Dermis blood vessel endothelial cell (primary cell): ENCODE results near the gene HSPH1. TPM values are rescaled to one million over a fixed set of nuclear protein-coding genes. Genes with fewer than 3 reads are reported as not detected.
"Not testable (repeated sequence)": the region's sequence is repeated elsewhere in the genome, so short reads cannot be mapped to it uniquely, and the experiment has no call there.

Experiments
- DNase-seq: peaks from one replicate; pipeline ENCODE4 v3.0.0; 2010
- total RNA-seq: library from RNA; depleted of rRNA; stranded (reverse); fragments of >200 nt; gene quantifications from 2 replicates; pipeline ENCODE4 v1.2.3, GENCODE V29; 2014

Gene HSPH1
- total RNA-seq, 1 donor from 2014 or later: 59.4 TPM

DNA sequence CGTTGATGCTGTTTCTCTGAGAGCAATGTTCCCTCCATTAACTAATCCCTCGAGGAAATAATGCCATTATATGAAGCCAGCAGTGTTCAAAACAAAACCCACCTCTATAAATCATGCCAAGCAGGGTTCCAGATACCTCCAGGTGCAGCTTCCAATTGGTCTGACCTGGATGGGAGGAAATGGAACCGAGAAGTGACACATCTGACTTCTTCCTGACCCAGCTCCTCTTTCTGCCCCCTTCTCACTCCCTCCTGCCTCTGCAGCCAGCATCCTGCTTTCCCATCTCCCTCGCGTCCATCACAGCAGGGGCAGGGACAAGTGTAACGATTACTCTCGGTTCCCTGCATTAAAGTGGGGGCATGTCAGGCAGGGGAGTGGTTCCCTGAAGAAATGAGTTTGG is 37.5 kb downstream of the HSPH1 start:
- DNase-seq: no peak

DNA sequence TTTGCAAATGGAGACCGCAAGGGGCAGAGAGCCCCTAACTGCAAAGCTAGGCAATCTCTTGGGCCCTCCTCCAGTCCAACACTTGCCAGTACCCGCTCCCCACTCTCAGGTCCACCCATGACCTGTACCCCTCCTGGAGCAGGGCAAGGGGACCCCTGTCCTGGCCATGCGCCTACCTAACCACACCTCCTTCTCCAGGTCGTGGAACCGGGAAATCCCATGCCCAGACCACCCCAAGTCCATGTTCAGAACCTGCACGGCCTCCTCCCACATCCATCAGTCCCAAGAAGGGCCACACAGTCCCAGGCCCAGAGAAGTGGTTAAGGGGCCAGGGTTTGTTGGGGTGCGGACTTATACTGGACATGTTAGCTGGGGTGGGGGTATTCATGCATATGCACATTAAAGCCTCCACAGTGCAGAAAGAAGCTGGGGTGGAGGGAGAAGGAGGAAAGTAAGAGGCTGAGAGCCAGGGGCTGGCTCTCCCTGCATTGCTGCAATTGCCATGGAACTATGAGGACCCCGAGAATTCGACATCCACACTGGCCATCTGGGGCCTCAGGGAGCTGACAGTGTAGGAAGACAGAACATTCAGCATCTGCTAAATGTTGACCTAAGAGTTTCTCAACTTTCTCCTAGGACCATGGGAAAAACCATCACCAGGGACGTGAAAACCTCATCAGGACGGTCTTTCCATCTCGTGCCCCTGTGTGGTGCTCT is 39.0 kb downstream of the HSPH1 start:
- no peak for DNase-seq

DNA sequence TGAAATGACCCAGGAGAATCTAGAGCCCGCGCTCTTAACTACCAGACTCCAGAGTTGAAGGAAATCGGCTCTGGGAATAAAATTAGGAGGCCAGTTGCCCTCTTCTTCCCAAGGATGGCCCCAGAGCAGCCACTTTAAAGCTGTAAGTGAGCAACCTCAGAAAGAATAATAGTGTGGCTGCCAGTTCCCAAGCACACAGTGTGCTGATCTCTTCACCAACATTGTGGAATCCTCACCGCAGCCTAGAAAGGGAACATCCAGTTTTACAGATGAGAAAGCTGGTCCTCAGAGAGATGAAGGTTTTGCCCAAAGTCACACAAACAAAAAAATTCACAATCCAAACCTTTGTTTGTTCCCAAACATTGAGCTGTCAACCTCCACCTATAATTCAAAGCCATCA is 39.6 kb downstream of the HSPH1 start:
- no peak for DNase-seq

DNA sequence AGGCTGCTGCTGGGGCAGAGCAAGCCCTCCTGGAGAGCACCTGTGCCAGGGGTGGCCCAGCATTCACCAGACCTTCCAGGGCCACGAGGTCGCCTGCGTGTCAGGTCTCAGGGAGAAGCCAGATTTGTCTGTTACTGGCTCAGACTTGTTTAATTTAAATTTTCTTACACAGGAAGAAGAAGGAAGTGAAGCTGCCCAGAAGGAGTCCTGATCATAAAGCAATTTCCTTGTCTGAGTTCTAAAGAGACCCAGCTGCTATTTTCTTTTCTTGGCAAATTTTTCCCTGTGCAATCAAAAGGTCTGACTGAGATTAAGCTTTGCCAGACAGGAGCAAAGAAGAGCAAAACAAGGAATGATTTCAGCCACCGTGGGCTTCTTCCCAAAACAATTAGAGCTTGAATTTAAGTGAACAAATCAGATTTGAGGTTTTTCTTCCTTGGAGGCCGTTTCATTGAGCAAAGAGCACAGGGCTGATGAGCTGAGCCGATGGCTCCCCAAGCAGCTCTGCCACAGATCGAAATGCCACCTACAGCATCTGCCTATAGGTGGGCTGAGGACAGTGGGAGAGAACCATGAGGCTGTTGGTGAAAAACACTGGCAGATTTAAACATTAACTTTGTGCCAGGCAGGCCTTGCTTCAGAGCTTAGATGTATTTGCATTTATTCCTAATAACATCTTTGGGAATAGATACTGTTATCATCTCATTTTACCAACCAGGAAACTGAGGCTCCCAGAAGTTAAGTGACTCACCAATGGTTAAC is 40.1 kb downstream of the HSPH1 start:
- no peak for DNase-seq

DNA sequence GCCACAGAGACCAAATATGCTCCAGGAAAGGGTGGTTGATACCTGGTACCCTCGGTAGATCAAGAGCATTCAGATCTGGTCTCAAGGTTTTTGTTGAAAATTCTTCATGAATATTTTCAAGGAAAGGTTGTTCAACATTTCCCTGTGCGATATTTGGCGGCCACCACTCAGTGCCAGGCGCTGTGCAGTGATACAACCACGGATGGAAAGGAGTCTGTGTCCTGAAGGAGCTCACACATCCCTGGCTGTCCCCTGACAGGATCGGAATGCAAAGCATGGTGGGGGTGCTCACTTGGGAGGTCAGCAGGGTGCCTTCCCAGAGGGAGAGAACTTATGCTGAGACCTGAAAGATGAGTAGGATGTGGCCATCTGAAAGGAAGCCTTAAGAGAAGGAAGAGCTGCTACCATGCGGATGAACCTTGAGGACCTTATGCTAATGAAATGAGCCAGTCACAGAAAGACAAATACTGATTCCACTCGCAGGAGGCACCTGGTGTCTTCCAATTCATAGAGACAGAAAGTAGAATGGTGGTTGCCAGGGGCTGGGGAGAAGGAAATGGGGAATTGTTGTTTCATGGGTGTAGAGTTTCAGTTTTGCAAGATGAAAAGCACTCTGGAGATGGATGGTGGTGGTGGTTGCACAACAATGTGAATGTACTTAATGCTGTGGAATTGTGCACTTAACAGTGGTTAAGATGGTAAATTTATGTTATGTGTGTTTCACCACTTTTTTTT is 41.6 kb downstream of the HSPH1 start:
- no peak for DNase-seq

DNA sequence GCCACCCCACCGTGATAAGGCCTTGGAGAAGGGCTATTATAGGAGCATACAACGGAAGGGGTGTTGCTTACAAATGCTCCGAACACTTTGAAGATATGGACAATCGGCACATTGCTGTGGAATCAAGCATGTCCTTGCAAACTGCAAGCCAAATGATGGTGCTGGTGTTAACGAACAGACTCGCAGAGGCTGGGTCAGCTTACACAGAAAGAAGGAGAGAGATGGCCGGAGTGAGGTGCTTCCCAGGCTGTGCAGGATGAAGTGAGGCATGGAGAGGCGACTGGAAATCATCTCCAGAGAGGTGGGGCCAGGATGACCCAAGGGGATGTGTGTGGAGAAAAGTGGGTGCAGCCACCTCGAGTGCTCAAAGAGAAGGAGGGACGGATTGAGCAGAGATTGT is 42.2 kb downstream of the HSPH1 start:
- no peak for DNase-seq

DNA sequence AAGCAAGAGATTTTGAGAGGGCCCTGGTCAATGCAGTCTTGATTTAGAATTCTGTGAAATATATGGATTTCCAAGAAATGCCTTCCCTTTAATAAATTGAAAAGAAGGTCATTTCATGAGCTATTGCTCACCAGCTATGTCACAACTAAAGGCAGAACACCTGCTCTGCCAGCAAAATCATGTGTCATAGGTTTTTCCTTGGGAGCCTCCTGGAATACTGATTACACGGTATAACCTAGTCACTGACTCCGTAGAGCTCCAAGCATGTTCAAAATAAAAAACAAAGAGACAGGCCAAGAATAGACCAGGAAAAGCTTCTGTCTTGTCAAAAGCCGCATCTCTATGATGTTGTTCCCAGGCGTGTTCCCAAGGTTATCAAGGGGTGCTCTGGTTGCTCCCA is 45.5 kb downstream of the HSPH1 start:
- DNase-seq: no peak

DNA sequence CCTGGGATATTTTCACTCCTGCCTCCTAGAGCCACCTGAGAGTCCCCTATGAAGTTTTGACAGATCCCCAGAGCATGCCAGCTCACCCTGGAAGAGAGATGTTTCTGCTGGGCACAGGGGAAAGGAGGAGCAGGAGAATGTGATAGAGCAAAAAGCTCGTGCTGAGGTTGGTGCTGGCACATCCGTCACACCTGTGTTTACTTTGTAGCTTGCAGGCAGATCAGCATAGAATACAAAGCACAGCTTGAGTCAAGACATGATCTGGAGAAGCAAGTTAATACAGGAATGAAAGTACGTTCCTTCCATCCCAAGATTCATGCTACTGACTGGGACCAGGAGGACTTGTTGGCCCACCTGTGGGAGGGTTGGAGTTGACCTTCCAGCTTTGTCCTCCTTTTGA is 46.1 kb downstream of the HSPH1 start:
- no peak for DNase-seq

DNA sequence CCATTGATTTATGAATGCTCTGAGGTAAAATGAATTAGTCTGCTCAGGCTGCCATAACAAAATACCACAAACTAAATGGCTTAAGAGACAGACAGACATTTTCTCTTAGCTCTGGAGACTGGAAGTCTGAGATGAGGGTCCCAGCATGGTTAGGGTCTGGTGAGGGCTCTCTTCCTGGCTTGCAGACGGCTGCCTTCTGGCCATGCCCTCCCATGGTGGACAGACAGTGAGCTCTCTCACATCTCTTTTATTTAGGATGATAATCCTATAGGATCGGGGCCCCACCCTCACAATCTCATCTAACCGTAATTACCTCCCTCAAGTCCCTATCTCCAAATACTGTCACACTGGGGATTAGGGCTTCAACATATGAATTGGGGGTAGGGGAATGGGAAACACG is 47.1 kb downstream of the HSPH1 start:
- DNase-seq: no peak

DNA sequence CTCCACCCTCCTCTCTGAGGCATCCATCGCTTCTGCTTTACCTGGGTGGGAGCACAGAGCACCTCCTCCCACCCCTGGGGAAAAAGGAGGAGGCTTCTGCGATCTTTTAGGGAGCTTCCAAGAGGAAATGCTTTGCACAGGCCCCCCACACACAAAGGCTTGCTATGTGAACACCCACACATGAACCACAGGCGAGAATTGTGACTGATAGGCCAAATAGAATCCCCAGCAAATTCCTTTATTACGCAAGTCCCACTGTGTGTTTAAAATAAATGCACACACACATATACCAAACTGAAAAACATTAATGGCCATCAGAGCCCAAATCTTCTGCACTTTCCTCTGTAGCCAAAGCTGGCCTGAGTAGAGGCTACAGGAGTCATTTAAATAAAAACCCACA is 50.6 kb downstream of the HSPH1 start:
- DNase-seq: no peak

DNA sequence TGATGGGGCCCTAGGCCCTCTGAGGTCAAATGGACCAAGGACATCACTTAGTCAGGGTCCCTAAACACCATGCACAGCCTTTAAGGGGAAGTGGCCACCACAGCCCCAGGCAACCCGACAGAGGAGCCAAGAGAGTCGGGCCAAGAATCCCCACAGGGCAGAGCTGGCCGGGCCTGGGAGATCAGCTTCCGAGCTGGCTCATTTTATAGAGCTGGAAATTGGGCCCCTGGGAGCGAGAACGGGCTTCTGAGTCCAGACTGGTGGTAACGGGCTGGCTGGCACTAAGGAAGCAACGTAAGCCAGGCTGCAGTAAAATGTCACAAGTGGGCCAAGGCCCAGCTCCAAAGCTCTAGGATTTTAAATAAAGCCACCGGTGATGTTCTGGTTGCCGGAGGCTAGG is 51.1 kb downstream of the HSPH1 start:
- no peak for DNase-seq

DNA sequence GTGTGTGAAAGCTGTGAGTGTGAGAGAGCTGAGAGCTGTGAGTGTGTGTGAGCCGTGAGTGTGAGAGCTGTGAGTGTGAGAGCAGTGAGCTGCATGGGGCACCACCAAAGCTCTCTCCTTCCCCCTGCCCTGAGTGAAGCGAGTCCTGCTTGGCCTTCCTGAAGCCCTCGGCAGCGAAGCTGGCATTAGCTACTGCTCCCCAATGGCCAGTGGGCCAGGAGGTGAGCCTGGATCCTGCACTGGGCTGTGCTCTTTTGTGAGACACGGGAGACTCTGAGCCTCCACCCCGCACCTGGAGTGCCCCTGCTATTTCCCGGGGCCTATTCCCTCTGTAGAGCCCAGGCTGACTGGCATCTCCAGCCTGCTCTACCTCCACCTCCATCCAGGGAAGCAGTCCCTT is 51.5 kb downstream of the HSPH1 start:
- no peak for DNase-seq

DNA sequence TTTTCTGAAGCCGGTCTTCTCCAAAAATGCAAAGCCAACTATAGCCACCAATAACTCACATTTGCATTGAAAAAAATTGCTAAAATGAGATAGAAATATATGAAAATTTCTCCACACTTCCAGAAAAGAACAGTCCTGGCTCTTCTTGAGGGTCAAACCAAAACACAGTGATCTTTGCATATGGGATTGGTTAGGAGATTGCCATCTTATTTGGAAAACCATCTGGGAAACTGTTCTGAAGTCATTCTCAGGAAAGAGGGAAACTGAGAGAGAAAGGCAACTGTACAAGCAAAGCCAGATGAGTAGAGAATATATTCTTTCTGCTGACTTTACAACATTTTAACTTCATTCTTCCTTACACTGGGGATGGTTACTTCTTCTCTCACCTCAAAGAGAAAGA is 54.6 kb downstream of the HSPH1 start:
- no peak for DNase-seq

DNA sequence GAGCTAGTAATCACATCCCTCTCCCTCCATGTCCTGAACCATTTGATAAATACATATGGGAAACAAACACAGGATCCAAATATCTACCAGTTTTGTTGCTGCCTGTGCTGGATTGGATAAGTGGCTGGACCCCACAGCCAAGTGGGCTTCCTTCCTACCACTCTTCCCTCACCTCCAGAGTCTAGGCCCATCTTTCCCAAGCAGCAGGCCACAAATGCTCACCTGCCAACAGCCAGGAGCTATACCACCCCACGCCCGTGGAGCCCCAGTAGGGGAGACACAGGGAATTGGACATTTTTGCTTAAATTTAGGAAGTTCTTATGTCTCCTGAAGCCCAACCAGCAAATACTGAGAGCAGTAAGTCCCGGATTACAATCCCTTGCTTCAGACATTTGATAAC is 55.8 kb downstream of the HSPH1 start:
- no peak for DNase-seq

DNA sequence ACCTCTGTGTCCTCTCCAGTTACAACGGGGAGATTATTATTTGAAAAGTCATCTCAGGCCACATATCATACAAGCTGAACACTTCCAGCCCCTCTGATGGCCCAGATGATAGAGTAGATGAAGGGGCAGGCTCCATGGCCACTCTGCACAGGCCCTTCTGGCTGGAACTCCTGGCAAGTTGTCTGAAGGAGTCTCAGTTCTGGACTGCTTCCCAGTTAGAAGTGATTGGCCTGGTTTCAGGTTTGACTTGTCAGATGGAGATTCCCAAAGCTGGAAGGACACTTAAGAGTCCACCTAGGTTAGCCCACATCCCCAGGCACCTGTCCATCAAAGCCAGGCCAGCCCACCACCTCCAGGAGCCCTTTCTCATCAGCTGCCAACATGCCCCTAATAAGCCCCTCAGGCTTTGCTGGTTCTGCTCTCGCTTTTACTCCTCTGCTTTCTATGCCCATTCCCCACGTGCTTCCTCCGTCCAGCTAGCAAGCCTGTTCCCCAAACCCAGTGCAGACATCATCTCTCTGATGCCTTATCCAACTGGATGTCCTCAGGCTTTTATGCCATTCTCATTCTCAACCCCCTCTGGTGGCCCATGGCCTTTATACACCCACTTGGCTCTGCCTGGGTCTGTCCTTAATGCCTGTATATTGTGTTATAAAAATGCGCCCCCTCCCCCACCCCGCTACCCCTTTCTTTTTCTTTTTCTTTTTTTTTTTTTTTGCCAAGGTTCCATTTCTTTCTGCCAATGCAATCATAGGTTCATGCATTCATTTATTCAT is 56.5 kb downstream of the HSPH1 start:
- DNase-seq: no peak

DNA sequence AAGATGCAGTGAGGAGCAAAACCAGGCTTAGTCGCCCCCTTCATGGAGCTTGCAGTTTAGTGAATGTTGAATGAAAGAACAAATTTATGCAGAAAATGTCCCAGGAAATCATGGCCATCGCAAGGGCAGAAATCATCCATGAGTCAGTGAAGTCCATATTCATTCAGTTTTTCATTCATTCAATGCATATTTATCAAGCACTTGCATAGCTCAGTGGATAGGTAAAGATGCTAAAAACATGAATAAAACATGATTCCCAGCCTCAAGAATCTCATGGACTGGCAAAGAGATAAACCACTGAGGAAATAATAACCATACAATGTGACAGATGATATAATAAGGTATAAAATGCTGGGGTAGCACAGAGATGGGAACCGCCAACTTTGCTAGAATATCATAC is 58.8 kb downstream of the HSPH1 start:
- no peak for DNase-seq

DNA sequence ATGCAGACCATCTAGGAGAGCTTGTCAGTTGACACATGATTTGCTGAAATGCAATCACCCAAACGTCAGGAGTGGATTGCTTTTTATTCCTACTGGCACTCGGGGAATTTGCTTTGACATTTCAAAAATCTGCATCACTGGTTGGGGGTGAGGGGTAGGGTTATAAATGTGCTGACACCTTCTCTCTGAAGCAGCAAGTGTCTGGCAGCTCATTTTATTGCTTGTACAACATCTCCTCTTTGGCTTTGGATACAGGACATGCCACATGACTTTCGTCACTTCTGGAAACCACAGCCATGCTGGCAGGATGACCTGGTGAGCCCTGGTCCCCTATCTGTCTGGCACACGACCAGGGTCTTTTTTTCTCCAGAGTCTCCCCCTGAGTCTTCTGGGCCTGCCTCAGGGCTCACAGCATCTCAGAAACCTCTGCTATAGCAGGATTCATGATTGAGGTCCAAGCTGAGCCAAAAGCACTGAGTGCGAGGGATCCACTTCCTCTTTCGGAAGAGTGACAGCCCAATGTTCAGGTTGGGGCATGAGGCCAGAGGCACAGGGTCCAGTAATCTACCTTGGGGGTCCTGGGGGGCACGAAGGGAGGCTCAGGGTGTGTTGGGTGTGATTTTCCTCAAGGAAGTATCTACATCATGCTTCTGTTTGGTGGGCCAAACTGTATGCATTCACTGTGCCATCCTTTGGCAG is 60.1 kb downstream of the HSPH1 start:
- DNase-seq: no peak

DNA sequence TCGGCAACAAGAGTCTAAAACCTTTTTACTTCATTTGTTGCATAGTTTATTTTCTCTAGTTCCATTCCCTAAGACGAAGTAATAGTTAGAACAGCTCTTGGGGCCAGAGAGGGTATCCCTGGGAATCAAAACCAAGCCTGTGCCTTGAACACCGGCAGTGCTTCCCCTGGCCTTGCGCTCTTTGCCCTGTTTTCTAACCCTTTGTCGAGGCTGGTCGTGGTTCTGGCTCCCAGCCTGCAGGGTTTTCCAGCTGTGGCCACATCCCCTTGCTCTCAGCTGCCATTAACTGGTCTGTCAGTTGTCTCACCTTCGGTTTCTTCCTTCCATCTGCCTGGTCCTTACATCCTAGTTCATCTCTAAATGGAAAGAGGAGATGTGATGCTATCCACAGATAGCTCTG is 61.0 kb downstream of the HSPH1 start:
- DNase-seq: no peak

DNA sequence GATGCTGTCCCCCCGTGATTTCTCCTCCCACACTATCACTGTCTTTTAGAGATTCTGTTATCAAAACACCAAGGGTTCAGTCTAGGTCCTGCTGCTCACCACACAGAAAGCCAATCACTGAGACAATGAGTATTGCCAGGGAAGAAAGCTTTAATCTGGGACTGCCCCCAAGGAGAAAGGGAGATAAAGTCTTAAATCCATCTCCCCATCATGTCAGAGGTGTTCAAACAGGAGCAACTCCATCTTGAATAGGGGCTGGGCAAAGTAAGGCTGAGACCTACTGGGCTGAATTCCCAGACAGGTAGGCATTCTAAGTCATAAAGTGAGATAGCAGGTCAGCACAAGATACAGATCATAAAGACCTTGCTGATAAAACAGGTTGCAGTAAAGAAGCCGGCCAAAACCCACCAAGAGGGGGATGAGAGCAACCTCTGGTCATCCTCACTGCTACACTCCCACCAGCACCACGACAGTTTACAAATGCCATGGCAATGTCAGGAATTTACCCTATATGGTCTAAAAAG is 63.7 kb downstream of the HSPH1 start:
- not testable (repeated sequence) for DNase-seq

DNA sequence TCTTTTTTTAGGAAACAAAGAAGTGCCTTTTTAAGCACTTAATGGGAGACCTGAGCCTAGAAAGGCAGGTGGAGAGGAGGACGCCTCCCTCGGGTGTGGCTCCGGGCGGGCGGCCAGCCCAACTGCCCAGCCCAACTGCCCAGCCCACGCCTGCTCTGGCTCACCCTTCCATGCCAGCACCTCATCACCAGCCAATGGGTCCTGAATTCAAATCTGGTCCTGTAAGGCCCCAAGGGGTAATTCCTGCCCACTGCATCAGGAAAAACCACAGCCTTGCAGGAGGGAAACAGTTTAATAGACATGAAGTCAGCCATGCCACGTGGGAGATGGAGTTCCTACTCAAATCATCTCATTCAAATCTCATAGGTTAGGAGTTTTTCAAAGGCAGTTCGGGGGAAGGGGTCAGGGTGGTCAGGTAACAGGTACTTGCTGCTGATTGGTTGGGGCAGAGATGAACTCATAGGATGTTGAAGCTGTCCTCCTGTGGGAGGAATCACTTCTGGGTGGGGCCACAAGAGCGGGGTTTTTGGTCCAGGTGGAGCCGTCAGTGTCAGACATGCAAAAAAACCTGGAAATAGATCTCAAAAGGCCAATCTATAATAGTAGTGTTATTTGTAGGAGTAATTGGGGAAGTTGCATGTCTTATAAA is 64.9 kb downstream of the HSPH1 start:
- DNase-seq: no peak

DNA sequence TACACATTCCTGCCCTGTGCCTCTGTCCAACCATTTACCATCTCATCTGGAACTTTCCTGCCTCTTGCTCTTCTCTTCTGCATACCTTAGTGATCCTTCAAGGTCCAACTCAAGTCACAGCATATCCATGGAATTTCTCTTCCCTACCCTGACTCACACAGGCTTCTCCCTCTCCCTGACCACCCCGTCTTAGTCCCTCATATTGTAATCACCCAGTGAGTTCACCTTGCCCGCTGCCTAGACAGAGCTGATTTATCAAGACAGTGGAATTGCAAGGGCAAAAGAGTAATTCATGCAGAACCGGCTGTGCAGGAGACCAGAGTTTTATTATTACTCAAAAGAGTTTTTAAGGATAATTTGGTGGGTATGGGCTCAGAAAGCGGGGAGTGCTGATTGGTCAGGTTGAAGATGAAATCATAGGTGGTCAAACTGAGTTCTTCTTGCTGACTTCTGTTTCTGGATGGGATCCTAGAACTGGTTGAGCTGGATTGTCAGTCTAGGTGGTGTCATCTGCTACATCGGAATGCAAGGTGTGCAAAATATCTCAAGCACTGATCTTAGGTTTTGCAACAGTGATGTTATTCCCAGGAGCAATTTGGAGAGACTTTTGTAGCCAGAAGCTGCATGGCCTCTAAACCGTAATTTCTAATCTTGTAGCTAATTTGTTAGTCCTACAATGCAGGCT is 67.2 kb downstream of the HSPH1 start:
- no peak for DNase-seq
